Right atrium auricular region (tissue), 2 donors: ENCODE results near the gene FNDC3A. TPM values are rescaled to one million over a fixed set of nuclear protein-coding genes. Genes with fewer than 3 reads are reported as not detected.

Experiments used
- DNase-seq: peaks from one replicate; pipeline ENCODE4 v3.0.0-alpha.2; 2019; ENCODE audit warnings: low spot score
- H3K27ac ChIP-seq, 2 donors: fragments of 200-600 bp; sonication (generic); 1 replicate in 1 of 2; 2 replicates in 1 of 2; pipeline ENCODE4 v1.5.1; 2016 to 2019
- H3K27me3 ChIP-seq, 2 donors: fragments of 200-600 bp; sonication (generic); one replicate each; pipeline versions ENCODE4 v1.5.1 to v1.6.0; 2017 to 2019
- H3K36me3 ChIP-seq: fragments of 200-600 bp; sonication (generic); one replicate; pipeline ENCODE4 v1.5.1; 2016
- H3K4me1 ChIP-seq, 2 donors: fragments of 200-600 bp; sonication (generic); one replicate each; pipeline versions ENCODE4 v1.5.1 to v1.6.0; 2017 to 2019
- H3K4me3 ChIP-seq, 2 donors: fragments of 200-600 bp; sonication (generic); 1 replicate in 1 of 2; 2 replicates in 1 of 2; pipeline ENCODE4 v1.5.1; 2017 to 2019; ENCODE audit warnings: mild to moderate bottlenecking in 1 of 2, moderate library complexity in 1 of 2
- H3K9me3 ChIP-seq, 2 donors: fragments of 200-600 bp; sonication (generic); one replicate each; pipeline ENCODE4 v1.5.1; 2019
- CTCF ChIP-seq, 2 donors: fragments of 200-600 bp; sonication (generic); IDR thresholded peaks; one replicate each; pipeline ENCODE4 v1.5.1; 2019; ENCODE audit warnings: antibody characterized with exemption in 2 of 2
- total RNA-seq, 2 donors: library from RNA; depleted of rRNA; stranded (reverse); fragments of >200 nt; gene quantifications; one replicate each; pipeline ENCODE4 v1.1.0, GENCODE V29; 2016

FNDC3A gene
- total RNA-seq, 2 donors from 2014 or later = 22.7 to 29.4 TPM

- Histone ChIP-seq H3K27me3 (no peaks in the 10 kb centered on the region), H3K4me3 (no peak overlapping the region), H3K4me1 (no peaks in the 10 kb centered on the region), H3K9me3 (no peaks in the 10 kb centered on the region), H3K27ac (no peak overlapping the region), H3K36me3 (no peaks in the 10 kb centered on the region)
- DNase-seq = no peak
- TF ChIP-seq CTCF (IDR thresholded peaks at IDR 0.05) = no peak
These were observed 259.0 kb downstream of the FNDC3A start for GRCh38 chr13:49234741-49235140.

DNA sequence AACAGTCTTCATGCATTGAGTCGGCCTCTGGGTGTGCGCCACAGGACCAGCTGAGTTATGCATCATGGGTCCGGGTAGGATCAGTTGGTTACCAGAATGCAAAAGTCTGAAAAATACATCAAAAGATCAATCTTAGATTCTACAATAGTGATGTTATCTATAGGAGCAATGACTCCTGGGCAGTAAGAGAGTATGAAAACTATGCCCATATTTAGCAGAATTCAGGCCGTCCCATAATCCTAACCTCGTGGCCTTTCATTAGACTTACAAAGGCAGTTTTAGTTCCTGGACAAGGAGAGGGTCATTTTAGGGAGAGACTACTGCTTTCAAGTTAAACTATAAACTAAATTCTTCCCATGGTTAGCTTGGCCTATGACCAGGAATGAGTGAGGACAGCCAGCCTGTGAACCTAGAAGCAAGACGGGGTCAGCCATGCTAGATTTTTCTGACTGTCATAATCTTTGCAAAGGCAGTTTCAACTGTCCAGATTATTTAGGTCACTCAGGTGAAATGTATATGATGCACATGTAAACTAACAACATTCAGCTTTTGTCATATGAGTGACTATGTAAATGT is 260.2 kb downstream of the FNDC3A start:
- H3K27me3 ChIP-seq = no peaks in the 10 kb centered on the region
- H3K4me3 ChIP-seq = no peak overlapping the region
- no peak for DNase-seq
- H3K27ac ChIP-seq = no peak overlapping the region
- H3K9me3 ChIP-seq = no peaks in the 10 kb centered on the region
- no peaks in the 10 kb centered on the region for H3K36me3 ChIP-seq
- no peak for TF ChIP-seq CTCF (IDR thresholded peaks at IDR 0.05)
- H3K4me1 ChIP-seq = no peaks in the 10 kb centered on the region

GRCh38 chr13:49238621-49239020 is 262.9 kb downstream of the FNDC3A start:
- Histone ChIP-seq H3K4me1 (no peaks in the 10 kb centered on the region), H3K9me3 (no peaks in the 10 kb centered on the region), H3K36me3 (no peaks in the 10 kb centered on the region), H3K27ac (no peak overlapping the region), H3K4me3 (no peak overlapping the region), H3K27me3 (no peaks in the 10 kb centered on the region)
- no peak for TF ChIP-seq CTCF (IDR thresholded peaks at IDR 0.05)
- no peak for DNase-seq

GRCh38 chr13:49240017-49240416 is 264.3 kb downstream of the FNDC3A start:
- no peaks in the 10 kb centered on the region for H3K27me3 ChIP-seq
- no peaks in the 10 kb centered on the region for H3K4me1 ChIP-seq
- H3K27ac ChIP-seq = no peak overlapping the region
- H3K9me3 ChIP-seq = no peaks in the 10 kb centered on the region
- no peak for DNase-seq
- H3K36me3 ChIP-seq = no peaks in the 10 kb centered on the region
- no peak overlapping the region for H3K4me3 ChIP-seq
- peak; percentile 12 to 47 for TF ChIP-seq CTCF (IDR thresholded peaks at IDR 0.05)

GRCh38 chr13:49241296-49241695 is 265.6 kb downstream of the FNDC3A start:
- no peak overlapping the region for H3K27ac ChIP-seq
- no peaks in the 10 kb centered on the region for H3K4me1 ChIP-seq
- no peak for DNase-seq
- no peaks in the 10 kb centered on the region for H3K36me3 ChIP-seq
- H3K4me3 ChIP-seq = no peak overlapping the region
- TF ChIP-seq CTCF (IDR thresholded peaks at IDR 0.05) = no peak
- no peaks in the 10 kb centered on the region for H3K27me3 ChIP-seq
- H3K9me3 ChIP-seq = no peaks in the 10 kb centered on the region

DNA sequence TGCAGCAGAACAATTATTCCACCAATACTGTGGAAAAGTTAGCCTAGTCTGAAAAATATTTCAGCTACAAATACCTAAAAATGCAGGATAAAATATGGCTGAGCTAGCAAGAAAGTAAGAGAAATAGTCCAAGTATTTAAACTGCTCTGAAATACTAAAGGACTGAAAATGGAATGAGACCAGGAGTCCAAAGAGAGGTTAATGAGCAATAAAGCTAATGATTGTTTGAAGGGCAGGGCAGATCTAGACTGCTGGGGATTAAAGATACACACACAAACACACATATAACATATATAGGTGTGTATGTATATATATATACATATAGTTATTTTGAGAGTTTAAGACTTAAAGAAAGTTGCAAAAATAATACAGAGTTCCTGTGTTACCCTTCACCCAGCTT is 269.4 kb downstream of the FNDC3A start:
- DNase-seq = no peak
- Histone ChIP-seq H3K4me3 (no peak overlapping the region), H3K27ac (no peak overlapping the region), H3K4me1 (peaks cover 0 to 18% of the 10 kb centered on the region in 2 donors), H3K9me3 (no peaks in the 10 kb centered on the region), H3K36me3 (no peaks in the 10 kb centered on the region), H3K27me3 (no peaks in the 10 kb centered on the region)
- no peak for TF ChIP-seq CTCF (IDR thresholded peaks at IDR 0.05)
